ENCODE results near the gene LYZL4. TPM values are rescaled to one million over a fixed set of nuclear protein-coding genes. Genes with fewer than 3 reads are reported as not detected.

The LYZL4 gene
- polyA plus RNA-seq, 1 of the 3 experiments (the other 2 are of a cell fraction), result not detected

DNA sequence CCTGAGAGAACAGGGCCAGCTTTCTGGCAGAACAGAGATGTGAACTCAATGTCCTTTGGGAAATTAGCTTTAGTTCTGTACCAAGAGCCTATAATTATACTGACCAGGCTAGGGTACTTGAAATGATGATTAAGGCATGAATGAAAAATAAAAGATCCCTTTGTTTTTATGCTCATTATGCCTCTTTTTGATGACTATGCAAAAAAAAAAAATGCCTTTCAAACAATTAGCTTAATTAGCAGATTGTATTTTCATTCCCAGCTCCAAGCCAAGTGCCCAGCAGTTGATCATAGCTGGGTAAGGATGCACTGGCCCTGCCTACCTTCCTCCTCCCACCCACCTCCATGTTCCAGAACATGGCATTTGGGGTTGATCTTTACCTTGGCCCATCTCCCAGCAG is 56.8 kb downstream of the LYZL4 start:
- H3K4me1 ChIP-seq (ENCODE audit: control insufficient read depth in 1 of 2, insufficient read depth in 2 of 2, low read depth in 1 of 2, low read length in 1 of 2), result no peaks in the 10 kb centered on the region
- no peak overlapping the region for H3K9ac ChIP-seq
- TF ChIP-seq POLR2AphosphoS5 (IDR thresholded peaks at IDR 0.05; ENCODE audit: low read depth, low read length), result no peak
- TF ChIP-seq SMC3 (IDR thresholded peaks at IDR 0.05; ENCODE audit: low read depth, low read length), result no peak
- TF ChIP-seq, protein P1, sequence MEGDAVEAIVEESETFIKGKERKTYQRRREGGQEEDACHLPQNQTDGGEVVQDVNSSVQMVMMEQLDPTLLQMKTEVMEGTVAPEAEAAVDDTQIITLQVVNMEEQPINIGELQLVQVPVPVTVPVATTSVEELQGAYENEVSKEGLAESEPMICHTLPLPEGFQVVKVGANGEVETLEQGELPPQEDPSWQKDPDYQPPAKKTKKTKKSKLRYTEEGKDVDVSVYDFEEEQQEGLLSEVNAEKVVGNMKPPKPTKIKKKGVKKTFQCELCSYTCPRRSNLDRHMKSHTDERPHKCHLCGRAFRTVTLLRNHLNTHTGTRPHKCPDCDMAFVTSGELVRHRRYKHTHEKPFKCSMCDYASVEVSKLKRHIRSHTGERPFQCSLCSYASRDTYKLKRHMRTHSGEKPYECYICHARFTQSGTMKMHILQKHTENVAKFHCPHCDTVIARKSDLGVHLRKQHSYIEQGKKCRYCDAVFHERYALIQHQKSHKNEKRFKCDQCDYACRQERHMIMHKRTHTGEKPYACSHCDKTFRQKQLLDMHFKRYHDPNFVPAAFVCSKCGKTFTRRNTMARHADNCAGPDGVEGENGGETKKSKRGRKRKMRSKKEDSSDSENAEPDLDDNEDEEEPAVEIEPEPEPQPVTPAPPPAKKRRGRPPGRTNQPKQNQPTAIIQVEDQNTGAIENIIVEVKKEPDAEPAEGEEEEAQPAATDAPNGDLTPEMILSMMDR (IDR thresholded peaks at IDR 0.05), result no peak
- no peak for TF ChIP-seq NFIC (IDR thresholded peaks at IDR 0.05; ENCODE audit: borderline replicate concordance)
- TF ChIP-seq, protein P2, sequence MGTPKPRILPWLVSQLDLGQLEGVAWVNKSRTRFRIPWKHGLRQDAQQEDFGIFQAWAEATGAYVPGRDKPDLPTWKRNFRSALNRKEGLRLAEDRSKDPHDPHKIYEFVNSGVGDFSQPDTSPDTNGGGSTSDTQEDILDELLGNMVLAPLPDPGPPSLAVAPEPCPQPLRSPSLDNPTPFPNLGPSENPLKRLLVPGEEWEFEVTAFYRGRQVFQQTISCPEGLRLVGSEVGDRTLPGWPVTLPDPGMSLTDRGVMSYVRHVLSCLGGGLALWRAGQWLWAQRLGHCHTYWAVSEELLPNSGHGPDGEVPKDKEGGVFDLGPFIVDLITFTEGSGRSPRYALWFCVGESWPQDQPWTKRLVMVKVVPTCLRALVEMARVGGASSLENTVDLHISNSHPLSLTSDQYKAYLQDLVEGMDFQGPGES (IDR thresholded peaks at IDR 0.05; ENCODE audit: low read depth, low read length), result no peak
- TF ChIP-seq YY1 (IDR thresholded peaks at IDR 0.05; ENCODE audit: low read depth), result no peak
- no peak for TF ChIP-seq GABPA (IDR thresholded peaks at IDR 0.05; ENCODE audit: low read depth)
- TF ChIP-seq EZH2phosphoT487 (IDR thresholded peaks at IDR 0.05; ENCODE audit: borderline replicate concordance, low read depth), result no peak
- TF ChIP-seq, protein P3, sequence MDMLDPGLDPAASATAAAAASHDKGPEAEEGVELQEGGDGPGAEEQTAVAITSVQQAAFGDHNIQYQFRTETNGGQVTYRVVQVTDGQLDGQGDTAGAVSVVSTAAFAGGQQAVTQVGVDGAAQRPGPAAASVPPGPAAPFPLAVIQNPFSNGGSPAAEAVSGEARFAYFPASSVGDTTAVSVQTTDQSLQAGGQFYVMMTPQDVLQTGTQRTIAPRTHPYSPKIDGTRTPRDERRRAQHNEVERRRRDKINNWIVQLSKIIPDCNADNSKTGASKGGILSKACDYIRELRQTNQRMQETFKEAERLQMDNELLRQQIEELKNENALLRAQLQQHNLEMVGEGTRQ (IDR thresholded peaks at IDR 0.05; ENCODE audit: borderline replicate concordance, low read depth, low read length), result no peak
- TF ChIP-seq FOSL2 (IDR thresholded peaks at IDR 0.05; ENCODE audit: borderline replicate concordance, low read depth), result no peak
- TF ChIP-seq TCF12 (IDR thresholded peaks at IDR 0.05), result no peak
- TF ChIP-seq, protein P4, sequence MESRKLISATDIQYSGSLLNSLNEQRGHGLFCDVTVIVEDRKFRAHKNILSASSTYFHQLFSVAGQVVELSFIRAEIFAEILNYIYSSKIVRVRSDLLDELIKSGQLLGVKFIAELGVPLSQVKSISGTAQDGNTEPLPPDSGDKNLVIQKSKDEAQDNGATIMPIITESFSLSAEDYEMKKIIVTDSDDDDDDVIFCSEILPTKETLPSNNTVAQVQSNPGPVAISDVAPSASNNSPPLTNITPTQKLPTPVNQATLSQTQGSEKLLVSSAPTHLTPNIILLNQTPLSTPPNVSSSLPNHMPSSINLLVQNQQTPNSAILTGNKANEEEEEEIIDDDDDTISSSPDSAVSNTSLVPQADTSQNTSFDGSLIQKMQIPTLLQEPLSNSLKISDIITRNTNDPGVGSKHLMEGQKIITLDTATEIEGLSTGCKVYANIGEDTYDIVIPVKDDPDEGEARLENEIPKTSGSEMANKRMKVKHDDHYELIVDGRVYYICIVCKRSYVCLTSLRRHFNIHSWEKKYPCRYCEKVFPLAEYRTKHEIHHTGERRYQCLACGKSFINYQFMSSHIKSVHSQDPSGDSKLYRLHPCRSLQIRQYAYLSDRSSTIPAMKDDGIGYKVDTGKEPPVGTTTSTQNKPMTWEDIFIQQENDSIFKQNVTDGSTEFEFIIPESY (IDR thresholded peaks at IDR 0.05; ENCODE audit: borderline replicate concordance, low read depth), result no peak
- no peak for TF ChIP-seq FOXM1 (IDR thresholded peaks at IDR 0.05; ENCODE audit: low read depth)
- TF ChIP-seq, protein P5, sequence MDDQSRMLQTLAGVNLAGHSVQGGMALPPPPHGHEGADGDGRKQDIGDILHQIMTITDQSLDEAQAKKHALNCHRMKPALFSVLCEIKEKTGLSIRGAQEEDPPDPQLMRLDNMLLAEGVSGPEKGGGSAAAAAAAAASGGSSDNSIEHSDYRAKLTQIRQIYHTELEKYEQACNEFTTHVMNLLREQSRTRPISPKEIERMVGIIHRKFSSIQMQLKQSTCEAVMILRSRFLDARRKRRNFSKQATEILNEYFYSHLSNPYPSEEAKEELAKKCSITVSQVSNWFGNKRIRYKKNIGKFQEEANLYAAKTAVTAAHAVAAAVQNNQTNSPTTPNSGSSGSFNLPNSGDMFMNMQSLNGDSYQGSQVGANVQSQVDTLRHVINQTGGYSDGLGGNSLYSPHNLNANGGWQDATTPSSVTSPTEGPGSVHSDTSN (IDR thresholded peaks at IDR 0.05), result no peak
- TF ChIP-seq MXI1 (IDR thresholded peaks at IDR 0.05; ENCODE audit: low read depth, low read length), result no peak
- TF ChIP-seq JUND (IDR thresholded peaks at IDR 0.05), result no peak
- TF ChIP-seq, protein P6, sequence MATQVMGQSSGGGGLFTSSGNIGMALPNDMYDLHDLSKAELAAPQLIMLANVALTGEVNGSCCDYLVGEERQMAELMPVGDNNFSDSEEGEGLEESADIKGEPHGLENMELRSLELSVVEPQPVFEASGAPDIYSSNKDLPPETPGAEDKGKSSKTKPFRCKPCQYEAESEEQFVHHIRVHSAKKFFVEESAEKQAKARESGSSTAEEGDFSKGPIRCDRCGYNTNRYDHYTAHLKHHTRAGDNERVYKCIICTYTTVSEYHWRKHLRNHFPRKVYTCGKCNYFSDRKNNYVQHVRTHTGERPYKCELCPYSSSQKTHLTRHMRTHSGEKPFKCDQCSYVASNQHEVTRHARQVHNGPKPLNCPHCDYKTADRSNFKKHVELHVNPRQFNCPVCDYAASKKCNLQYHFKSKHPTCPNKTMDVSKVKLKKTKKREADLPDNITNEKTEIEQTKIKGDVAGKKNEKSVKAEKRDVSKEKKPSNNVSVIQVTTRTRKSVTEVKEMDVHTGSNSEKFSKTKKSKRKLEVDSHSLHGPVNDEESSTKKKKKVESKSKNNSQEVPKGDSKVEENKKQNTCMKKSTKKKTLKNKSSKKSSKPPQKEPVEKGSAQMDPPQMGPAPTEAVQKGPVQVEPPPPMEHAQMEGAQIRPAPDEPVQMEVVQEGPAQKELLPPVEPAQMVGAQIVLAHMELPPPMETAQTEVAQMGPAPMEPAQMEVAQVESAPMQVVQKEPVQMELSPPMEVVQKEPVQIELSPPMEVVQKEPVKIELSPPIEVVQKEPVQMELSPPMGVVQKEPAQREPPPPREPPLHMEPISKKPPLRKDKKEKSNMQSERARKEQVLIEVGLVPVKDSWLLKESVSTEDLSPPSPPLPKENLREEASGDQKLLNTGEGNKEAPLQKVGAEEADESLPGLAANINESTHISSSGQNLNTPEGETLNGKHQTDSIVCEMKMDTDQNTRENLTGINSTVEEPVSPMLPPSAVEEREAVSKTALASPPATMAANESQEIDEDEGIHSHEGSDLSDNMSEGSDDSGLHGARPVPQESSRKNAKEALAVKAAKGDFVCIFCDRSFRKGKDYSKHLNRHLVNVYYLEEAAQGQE (IDR thresholded peaks at IDR 0.05; ENCODE audit: low read depth, low read length), result no peak
- no peak for TF ChIP-seq MEF2A (IDR thresholded peaks at IDR 0.05; ENCODE audit: borderline replicate concordance, low read depth)
- H3F3A ChIP-seq (replicated peaks; ENCODE audit: insufficient read depth), result no peaks in the 10 kb centered on the region
- H2AFZ ChIP-seq (ENCODE audit: low read depth), result no peak overlapping the region
- H3K9me3 ChIP-seq, result no peaks in the 10 kb centered on the region
- no peaks in the 10 kb centered on the region for H4K20me1 ChIP-seq (ENCODE audit: insufficient read depth)
- CTCF ChIA-PET, result no interaction called here
- no peak overlapping the region for H3K27ac ChIP-seq (ENCODE audit: low read depth in 2 of 2, low read length in 1 of 2)
- no peaks in the 10 kb centered on the region for H3K36me3 ChIP-seq (replicated peaks in 1 of 2; ENCODE audit: control insufficient read depth in 1 of 2, insufficient read depth in 2 of 2, low read length in 1 of 2)
- H3K4me2 ChIP-seq, result no peak overlapping the region
- no peaks in the 10 kb centered on the region for H3K27me3 ChIP-seq (ENCODE audit: insufficient read depth)
- H3K9me2 ChIP-seq, result no peaks in the 10 kb centered on the region
- no peak overlapping the region for H3K4me3 ChIP-seq (ENCODE audit: low read depth in 2 of 2, low read length in 1 of 2)
- no peaks in the 10 kb centered on the region for H3K79me2 ChIP-seq (ENCODE audit: insufficient read depth)
- no peak for DNase-seq
- POLR2A ChIA-PET, result no interaction called here
